ENCODE measurements around the gene RNF103. TPM values are rescaled to one million over a fixed set of nuclear protein-coding genes. Genes with fewer than 3 reads are reported as not detected.

The RNF103 gene
- total and polyA plus RNA-seq, 2 of the 13 experiments (the other 11 are each of a cell fraction or from before 2014, with no cell fraction given): 19.8 to 21.1 TPM

- TF ChIP-seq ZBTB40 (IDR thresholded peaks at IDR 0.05) (no peak), ZBTB40 (CRISPR knock-in tag; IDR thresholded peaks at IDR 0.05) (no peak), ARID2 (CRISPR knock-in tag; IDR thresholded peaks at IDR 0.05; ENCODE audit: borderline replicate concordance) (no peak), ZBTB10 (CRISPR knock-in tag; IDR thresholded peaks at IDR 0.05; ENCODE audit: borderline replicate concordance) (no peak), ZMYM2 (CRISPR knock-in tag; IDR thresholded peaks at IDR 0.05) (peak; percentile 94), MIXL1 (CRISPR knock-in tag; IDR thresholded peaks at IDR 0.05) (peak; percentile 92), TFE3 (CRISPR knock-in tag; IDR thresholded peaks at IDR 0.05) (no peak), ZNF235 (CRISPR knock-in tag; IDR thresholded peaks at IDR 0.05; ENCODE audit: borderline replicate concordance) (no peak), SNAI1 (CRISPR knock-in tag; IDR thresholded peaks at IDR 0.05; ENCODE audit: borderline replicate concordance) (no peak), ARID4A (CRISPR knock-in tag; IDR thresholded peaks at IDR 0.05; ENCODE audit: borderline replicate concordance) (peak; percentile 35; the same call in 1 of the 2 replicates), BORCS8-MEF2B (CRISPR knock-in tag; IDR thresholded peaks at IDR 0.05) (0 out of 2 replicates have a peak, but pooled peaks have one; percentile 19)
Observed at GRCh38 chr2:86556508-86556907, 67.2 kb downstream of the RNF103 start (continued).

Measured in HepG2 (cell line).